Nephron progenitor cell (in vitro differentiated cells): Measurements from ENCODE around the gene ANAPC13.

ENCODE experiments used
- DNase-seq: peaks from one replicate; pipeline ENCODE4 v3.0.0; 2021
- H3K27ac Mint-ChIP-seq: 2 replicates; pipeline ENCODE4 v1.8.0; 2021; ENCODE audit warnings: mild to moderate bottlenecking, moderate library complexity, mixed read lengths
- H3K27me3 Mint-ChIP-seq: 2 replicates; pipeline ENCODE4 v1.8.0; 2021; ENCODE audit warnings: mild to moderate bottlenecking, low read depth, mixed read lengths; ENCODE audit not compliant: poor library complexity
- H3K36me3 Mint-ChIP-seq: 2 replicates; pipeline ENCODE4 v1.8.0; 2021; ENCODE audit warnings: low read depth, mixed read lengths
- H3K4me1 Mint-ChIP-seq: 2 replicates; pipeline ENCODE4 v1.8.0; 2021; ENCODE audit warnings: mixed read lengths
- H3K4me3 Mint-ChIP-seq: 2 replicates; pipeline ENCODE4 v1.8.0; 2021; ENCODE audit warnings: mild to moderate bottlenecking, moderate library complexity, mixed read lengths
- H3K9me3 Mint-ChIP-seq: 2 replicates; pipeline ENCODE4 v1.8.0; 2021; ENCODE audit warnings: mild to moderate bottlenecking, moderate library complexity, mixed read lengths
- CTCF ChIP-seq: fragments of 200-600 bp; sonication (generic); IDR thresholded peaks from 2 replicates; pipeline ENCODE4 v1.5.0; 2021; ENCODE audit warnings: antibody characterized with exemption

Gene ANAPC13

DNA sequence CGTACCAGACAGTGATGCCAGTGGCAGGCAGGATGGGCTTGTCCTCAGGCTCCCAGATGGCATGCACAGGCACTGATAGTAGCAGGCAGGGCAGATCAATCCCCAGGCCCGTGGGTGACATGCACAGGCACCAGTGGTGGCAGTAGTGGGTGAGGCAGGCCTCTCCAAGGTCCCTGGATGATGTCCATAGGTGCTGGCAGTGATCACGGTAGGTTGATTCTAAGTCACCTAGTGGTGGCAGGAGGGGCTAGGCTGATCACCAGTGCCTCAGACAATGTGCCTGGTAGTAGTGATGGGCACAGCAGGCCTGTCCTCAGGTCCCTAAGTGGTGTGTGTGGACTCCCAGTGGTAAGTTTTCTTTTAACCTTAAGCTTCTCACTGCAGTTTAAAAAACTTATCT, 19.7 kb upstream of the ANAPC13 start:
- Mint-ChIP-seq H3K27ac (no peak overlapping the region), H3K36me3 (peaks cover 95% of the 10 kb centered on the region), H3K9me3 (peaks cover 49% of the 10 kb centered on the region), H3K27me3 (no peaks in the 10 kb centered on the region), H3K4me3 (no peak overlapping the region), H3K4me1 (no peaks in the 10 kb centered on the region)
- DNase-seq, result no peak
- no peak for TF ChIP-seq CTCF

- no peak for TF ChIP-seq CTCF
- H3K36me3 Mint-ChIP-seq, result peaks cover 95% of the 10 kb centered on the region
- no peak overlapping the region for H3K27ac Mint-ChIP-seq
- no peaks in the 10 kb centered on the region for H3K27me3 Mint-ChIP-seq
- DNase-seq, result no peak
- no peak overlapping the region for H3K4me3 Mint-ChIP-seq
- no peaks in the 10 kb centered on the region for H3K4me1 Mint-ChIP-seq
- peaks cover 60% of the 10 kb centered on the region for H3K9me3 Mint-ChIP-seq
These were observed 18.3 kb upstream of the ANAPC13 start for GRCh38 chr3:134504132-134504531.

DNA sequence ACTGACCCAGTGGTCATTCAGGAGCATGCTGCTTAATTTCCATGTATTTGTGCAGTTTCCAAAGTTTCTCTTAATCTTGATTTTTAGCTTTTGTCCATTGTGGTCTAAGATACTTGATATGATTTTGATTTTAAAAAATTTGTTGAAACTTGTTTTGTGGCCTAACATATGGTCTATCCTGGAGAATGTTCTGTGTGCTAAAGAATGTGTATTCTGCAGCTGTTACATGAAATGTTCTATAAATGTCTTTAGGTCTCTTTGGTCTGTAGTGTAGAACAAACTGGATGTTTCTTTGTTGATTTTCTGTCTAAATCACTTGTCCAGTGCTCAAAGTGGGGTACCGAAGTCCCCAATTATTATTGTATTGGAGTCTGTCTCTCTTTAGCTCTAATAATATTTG, 17.5 kb upstream of the ANAPC13 start:
- no peaks in the 10 kb centered on the region for H3K4me1 Mint-ChIP-seq
- no peak for DNase-seq
- no peak for TF ChIP-seq CTCF
- peaks cover 69% of the 10 kb centered on the region for H3K9me3 Mint-ChIP-seq
- no peak overlapping the region for H3K4me3 Mint-ChIP-seq
- H3K36me3 Mint-ChIP-seq, result peaks cover 95% of the 10 kb centered on the region
- H3K27ac Mint-ChIP-seq, result no peak overlapping the region
- no peaks in the 10 kb centered on the region for H3K27me3 Mint-ChIP-seq

DNA sequence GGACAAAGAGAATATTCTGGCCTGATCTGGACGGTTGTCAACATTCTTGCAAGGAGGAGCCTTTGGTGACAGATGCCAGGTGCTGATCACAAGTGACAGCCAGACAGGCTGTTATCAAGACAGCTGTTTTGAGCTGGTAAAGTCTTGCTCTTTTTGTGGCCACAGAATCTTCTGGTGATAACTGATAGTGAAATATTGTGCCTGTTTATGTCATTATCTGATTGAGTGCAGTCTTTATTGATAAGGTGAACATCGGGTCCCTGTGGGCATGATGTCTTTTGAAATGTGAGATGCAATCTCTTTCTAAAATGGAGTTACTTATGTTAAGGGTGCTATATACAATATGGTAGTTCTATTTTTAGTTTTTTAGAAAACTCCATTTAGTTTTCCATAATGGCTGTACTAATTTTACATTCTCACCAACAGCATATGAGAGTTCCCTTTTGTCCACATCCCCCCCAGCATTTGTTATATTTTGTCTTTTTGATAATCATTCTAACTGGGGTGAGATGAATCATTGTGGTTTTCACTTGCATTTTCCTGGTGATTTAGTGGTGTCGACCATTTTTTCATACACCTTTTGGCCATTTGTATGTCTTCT, 10.8 kb upstream of the ANAPC13 start:
- H3K9me3 Mint-ChIP-seq, result peaks cover 53% of the 10 kb centered on the region
- DNase-seq, result no peak
- TF ChIP-seq CTCF, result no peak
- H3K36me3 Mint-ChIP-seq, result peaks cover 74% of the 10 kb centered on the region
- no peaks in the 10 kb centered on the region for H3K4me1 Mint-ChIP-seq
- no peak overlapping the region for H3K4me3 Mint-ChIP-seq
- H3K27me3 Mint-ChIP-seq, result no peaks in the 10 kb centered on the region
- H3K27ac Mint-ChIP-seq, result no peak overlapping the region

GRCh38 chr3:134495980-134496379, 10.2 kb upstream of the ANAPC13 start:
- peaks cover 68% of the 10 kb centered on the region for H3K36me3 Mint-ChIP-seq
- TF ChIP-seq CTCF, result no peak
- no peaks in the 10 kb centered on the region for H3K27me3 Mint-ChIP-seq
- no peak overlapping the region for H3K4me3 Mint-ChIP-seq
- no peak for DNase-seq
- no peaks in the 10 kb centered on the region for H3K4me1 Mint-ChIP-seq
- no peak overlapping the region for H3K27ac Mint-ChIP-seq
- peaks cover 47% of the 10 kb centered on the region for H3K9me3 Mint-ChIP-seq

- Mint-ChIP-seq H3K9me3 (peaks cover 34% of the 10 kb centered on the region), H3K27ac (no peak overlapping the region), H3K4me3 (no peak overlapping the region), H3K4me1 (no peaks in the 10 kb centered on the region), H3K27me3 (no peaks in the 10 kb centered on the region), H3K36me3 (peaks cover 64% of the 10 kb centered on the region)
- no peak for DNase-seq
- TF ChIP-seq CTCF, result no peak
These were observed 8.7 kb upstream of the ANAPC13 start for GRCh38 chr3:134494495-134494894.
